ENCODE data around the gene HCRTR1.

The HCRTR1 gene

DNA sequence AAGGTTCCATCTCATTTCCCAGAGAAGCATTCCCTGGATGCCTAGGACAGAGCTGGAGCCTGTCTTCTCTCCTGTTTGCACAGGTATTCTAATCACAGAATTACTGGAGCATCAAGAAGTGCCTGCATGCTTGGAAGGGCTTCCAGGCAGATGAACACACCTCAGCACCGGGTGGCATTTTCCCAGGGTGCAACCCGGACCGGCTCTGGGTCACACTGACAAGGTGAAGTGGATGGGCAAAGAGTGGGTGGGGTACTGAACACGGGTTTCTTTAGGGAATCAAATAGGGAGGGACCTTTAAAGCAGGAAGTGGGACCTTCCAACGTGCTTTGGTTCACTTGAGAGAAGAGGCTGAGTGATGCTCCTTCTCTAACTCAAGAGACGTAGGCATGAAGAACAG is 34.3 kb downstream of the HCRTR1 start:
- peak; percentile 47 for DNase-seq

DNA sequence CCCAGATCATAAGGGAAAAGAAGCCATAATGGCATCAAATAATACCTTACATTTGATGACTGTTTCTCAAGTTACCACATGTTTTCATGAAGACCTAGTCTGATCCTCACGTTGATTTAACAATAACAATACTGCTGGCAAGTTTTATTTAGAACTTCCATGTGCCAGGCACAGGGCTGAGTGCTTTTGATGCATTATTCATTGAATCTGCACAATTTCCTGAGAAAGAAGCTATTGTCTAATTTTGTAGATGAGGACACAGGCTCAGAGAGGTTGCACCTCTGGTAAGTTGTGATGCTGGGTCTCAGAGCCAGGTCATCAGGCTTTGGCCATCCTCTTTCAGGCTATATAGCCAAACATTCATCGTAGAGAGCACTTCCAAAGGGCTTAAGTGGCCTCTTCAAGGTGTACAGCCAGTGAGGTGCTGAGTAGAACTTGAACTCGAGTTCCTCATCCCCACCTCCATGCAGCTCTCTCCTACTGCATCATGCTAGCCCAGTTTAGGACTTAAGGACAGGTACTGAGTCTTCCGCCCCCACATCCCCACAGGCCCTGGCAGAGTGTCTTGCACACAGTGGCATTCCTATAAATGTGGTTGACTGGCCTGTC is 35.5 kb downstream of the HCRTR1 start:
- no peak for DNase-seq

DNA sequence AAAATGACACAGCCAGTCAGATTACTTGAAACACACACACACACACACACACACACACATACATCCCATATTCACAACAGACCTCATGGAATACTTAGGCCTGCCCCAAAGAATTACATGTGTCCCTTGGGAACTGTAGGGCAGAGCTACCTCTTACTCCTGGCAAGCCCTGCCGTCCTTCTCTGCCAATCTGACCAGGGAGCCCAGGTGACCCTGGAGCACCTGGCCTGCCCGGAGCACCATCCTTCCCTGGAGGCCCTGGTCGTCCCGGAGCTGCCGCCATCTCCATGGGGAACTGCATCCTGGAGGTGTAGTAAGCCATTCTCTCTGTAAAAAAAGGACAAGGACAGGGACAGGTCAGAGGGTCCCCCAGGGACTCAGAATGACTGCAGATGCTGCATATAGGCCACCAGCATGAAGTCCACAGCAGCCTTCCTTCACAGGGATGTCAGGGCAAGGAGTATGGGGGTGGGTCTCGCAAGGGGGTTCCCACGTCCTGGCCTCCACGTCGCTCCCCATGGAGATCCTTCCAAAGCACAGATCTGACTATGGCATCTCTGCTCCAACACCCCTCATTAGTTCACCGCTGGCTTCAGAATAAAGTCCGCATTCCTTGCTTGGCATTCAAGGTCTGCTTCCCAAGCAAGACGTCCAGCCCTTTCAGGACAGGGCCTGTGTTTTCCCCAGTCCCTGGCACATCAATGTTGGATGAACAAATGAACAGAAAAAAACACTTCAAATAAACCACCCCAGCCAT is 36.4 kb downstream of the HCRTR1 start:
- no peak for DNase-seq

DNA sequence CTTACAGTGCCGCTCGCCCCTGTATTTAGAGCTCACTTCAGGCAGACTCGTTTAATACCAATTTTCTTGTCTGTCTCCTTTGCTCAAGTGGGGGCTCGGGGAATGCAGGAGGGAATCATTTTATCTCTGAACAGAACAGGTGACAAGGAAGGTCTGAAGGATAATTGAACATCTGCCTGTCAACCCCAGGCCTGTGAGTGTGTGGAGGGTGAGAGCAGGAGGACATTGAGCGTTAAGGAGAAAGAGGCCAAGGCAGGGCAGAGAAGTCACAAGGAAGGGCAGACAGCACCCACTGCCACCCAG is 36.9 kb downstream of the HCRTR1 start:
- no peak for DNase-seq

DNA sequence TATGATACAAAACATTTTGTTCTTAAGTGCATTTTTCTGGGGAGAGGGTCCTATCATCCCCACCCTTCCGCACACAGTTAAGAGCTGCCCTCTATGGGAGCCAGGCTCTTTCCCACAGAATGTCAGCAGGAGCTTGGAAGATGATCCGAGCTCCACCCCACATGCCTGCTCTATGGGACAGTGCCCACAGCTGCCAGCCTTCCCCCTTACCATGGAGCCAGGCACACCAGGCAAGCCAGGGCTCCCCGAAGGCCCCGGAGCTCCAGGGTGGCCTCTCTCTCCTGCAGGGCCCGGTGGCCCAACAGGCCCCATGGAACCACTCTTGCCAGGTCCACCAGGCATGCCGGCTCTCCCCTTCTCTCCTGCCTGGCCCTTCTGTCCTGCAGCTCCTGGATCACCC is 37.6 kb downstream of the HCRTR1 start:
- DNase-seq = no peak

DNA sequence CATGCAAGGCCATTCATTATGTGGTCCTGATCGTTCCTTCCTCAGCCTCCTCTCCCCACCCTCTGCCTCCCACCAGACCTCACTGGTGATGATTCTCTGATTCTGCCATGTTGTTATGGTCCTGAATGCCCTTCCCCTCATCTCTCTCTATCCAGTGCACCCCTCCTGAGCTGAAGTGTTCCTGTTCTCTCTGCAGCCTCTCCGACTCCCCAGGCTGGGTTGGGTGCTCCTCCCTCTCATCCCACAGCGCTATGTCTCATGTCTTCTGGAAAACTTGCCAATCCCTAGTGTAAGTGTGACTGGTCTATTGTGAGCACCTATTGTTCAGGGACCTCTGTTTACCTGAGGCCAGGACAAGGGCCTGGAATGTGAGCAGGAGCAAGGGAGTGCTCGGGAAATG is 38.3 kb downstream of the HCRTR1 start:
- DNase-seq = no peak

DNA sequence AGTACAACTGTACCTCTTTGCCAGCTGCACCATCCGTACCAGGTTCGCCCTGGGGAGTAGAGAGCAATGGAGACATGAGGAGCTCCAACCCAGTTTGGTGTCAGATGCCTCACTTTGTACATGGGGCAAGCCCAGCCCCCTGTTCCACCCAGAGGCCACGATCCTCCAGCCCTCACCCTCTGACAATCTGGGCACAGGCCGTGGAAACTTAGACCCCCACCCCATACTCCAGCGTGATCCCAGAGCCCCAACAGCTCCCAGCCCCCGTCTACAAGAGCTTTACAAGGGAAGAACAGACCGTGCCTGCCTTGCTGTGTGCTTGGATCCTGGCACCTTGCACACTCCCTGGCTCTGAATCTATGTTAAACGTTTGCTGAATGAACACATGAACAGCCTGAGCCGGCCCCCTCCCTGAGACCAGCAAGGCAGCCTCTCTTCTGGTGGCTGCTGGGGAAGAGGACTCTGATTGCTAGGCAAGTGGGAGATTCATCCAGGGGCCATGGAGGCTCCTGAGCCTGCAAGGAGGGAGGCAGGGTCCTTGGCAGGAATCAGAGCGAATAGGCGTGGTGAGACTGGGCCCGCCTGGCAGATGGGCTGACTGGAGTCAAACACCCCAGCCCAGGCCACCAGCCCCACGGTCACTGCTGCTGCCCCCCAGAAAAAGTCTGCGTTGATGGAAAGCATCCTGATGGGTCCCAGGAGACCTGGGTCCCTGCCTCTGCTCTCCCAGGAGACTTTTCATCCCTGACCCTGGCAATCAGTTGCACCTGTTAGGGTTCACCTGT is 39.7 kb downstream of the HCRTR1 start:
- no peak for DNase-seq

DNA sequence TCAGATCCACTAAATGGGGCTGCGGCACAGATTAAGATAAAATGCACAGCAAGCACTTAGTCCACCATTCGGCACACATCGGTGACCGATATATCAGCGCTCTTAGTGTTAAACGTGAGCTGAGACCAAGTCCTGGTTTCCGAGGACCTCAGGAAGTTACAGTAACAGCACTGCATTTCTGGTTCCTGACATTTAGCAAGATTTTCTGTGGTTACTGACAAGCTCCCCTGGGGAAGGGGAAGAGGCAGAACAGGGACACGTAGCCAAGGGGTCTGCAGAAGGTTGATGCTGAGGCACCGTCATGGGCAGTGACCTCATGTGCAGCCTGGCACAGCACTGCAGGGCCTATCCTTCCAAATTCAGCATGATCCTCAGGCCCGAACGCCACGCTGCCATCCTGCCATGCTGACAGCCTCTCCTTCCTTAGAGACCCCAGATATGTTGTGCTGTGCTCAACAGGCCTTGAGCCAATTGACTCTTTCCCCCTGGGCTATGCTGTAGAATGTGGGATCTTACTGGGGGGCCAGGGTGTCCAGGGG is 40.6 kb downstream of the HCRTR1 start:
- no peak for DNase-seq

DNA sequence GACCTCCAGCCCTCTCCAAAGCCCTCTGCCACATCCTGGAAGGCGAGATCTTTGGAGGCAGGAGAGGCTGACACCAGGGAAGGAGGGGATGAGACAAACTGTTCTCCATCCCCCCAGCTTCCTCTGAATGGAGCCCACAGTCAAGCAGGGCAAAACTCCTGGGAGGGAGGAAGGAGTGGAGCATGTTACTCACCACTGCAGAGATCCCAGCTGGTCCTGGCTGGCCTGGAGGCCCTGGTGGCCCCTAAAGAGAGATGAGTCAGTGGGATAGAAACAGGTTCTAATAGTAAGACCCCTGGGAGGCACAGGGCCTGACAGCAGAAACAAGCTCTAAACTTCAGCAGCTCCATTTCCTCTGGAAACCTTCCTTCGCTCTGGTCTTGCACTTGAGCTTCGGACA is 41.2 kb downstream of the HCRTR1 start:
- no peak for DNase-seq

DNA sequence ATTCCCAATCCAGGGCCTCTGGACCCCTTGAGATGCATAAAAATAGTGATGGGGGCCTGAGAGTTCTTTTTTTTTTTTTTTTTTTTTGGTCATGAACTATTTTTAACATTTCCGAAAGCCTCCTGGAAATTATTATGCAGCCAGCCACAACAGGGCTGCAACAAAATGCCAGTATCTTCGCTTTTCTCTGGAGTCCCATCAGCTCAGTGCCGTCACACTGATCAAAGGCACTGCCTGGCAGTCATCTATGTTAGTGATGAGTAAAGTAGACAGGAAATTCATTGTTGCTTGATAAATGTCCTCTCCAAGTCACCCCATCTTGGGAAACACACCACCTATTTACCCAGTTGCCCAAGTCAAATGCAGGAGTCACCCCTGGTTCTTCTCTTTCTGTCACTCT is 42.4 kb downstream of the HCRTR1 start:
- DNase-seq = no peak

DNA sequence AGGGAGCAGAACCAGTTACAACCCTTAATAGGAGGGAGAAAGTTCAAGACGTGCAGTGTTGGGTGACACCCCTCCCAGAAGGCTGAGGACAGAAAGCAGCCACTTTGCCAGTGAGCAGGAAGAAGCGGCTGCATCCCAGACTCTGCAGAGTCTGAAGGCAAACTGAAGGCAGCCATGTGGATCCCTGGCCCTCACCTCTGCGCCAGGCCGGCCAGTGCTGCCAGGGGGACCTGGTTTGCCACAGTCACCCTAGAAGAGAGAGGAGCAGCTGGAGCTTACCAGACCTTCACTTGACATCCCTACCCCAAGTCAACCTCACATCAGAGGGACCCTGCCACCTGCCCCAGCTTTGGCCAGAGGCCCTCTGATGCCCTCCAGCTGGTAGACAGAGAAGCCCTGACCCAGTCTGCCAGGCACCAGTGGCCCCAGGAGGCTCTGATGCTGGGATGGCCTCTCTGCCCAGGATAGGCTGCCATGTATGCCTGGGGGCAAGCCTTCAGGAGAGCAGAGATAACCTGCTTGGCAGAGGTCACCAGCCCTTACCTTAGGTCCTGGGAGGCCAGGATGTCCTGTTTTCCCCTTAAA is 43.5 kb downstream of the HCRTR1 start:
- no peak for DNase-seq

DNA sequence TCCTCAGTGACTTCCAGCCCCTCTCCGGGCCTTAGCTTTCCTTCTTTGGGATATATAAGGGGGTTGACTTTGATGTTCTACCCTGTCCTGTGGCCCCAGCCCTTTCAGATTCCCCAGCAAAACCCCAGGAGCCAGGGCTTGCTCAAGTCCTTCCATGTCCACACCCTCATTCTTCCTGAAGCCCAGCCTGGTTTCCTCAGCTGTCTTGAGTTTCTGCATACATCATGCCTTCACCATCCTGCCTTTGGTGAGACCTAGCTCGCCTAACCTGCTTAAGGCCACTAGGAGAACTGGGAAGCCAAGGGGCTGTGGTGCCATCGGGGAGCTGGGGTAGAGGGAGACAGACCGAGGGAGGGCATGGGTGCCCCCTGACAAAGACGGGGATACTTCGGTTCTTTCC is 44.4 kb downstream of the HCRTR1 start:
- no peak for DNase-seq

DNA sequence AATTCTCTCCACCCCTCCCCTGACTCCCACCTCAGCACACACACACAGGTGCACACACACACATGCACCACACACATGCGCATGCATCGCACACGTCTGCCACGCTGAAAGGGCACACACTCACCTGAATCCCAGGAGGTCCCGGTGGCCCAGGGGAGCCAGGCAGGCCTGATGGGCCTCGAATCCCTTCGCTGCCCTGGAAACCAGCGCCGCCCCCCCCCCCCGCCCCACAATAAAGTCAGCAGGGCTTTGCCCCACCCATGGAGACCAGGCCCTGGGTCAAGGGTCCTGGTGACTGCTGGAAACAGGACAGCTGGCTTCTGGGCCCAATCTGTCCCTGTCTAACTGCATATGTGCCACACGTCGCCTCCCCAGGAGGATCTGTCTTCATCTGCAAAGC is 45.0 kb downstream of the HCRTR1 start:
- no peak for DNase-seq

DNA sequence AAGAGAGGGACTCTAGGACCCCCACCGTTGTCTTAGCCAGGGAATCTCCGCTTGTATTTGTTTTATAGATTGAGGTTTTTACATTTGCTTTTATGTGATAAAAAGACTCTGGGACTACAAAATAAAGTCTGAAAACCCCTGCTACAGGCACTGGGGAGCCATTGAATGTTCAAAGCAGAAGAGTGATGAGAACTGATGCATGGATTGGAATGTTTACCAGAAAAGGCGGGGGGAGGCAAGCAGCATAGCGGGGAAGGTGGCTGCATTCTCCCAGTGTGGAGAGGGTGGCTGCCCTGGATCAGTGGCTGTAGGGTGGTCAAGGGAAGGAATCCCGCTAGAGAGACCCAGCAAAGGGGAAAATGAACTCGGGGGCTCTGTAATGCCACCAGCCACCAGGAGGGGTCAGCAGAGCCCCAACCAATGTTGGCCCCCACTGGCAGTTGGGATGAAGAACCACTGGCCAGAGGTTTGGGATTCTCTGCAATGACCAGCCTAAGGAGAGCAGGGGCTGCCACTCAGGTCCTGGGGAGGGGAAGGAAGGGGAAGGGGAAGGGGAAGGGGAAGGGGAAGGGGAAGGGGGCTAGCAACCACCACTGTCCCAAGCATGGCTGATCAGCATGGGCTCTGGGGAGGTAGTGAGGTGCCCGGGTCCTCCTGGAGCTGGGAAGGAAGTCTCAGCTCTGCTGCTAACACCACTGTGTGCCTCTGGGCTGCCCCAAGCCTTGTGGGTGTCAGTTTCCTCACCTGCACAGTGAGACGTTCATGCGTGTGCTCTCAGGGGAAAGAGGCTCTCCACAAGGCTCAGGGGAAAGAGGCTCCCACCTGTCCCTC is 46.3 kb downstream of the HCRTR1 start:
- DNase-seq = peak; percentile 72

DNA sequence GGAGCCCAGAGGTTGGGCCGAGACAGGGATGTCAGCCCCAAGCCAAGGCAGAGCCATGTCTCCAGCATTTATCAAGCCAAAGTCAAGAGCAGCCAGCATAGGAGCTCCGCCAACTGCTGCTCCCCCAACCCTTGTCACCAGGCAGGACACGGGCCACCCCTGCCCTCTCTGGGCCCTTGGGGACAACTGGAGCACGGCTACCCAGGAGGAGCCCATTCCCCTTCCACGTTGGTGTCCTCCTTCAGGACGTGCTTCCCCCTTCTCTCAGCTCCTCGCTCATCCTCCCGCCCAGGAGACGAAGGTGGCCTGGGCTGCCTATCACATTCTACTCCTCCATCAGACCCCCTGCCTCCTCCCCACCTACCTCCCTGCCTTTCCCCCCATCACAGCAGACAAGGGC is 47.0 kb downstream of the HCRTR1 start:
- DNase-seq = no peak

DNA sequence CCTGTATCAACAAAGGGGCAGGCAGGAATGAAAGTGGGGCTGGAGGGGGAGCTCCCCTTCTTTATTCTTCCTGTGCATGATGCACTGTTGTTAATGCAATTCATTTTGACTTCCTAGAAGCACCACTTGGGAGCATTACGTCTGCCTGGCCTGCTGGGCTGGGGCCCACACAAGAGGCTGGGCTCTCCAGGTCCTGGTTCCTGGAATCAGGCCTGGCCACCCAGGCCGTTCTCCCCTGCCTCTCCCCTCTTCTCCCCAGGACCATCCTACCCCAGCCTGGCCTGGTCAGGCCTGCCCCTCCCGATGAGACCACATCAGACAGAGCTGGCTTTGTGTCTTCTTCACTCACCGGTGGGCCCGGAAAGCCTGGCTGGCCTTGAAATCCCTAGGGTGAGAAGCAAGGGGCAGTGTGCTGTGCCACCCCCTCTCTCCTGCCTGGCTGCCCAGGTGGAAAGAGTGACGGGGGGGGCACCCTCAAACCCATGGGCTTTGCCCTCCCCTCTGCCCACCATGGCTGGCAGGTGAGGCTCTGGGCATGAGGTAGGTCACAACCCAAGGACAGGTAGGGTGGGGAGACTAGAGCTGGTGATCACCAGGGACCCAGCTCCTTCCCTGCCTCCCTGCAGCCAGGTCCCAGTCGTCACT is 47.9 kb downstream of the HCRTR1 start:
- no peak for DNase-seq

DNA sequence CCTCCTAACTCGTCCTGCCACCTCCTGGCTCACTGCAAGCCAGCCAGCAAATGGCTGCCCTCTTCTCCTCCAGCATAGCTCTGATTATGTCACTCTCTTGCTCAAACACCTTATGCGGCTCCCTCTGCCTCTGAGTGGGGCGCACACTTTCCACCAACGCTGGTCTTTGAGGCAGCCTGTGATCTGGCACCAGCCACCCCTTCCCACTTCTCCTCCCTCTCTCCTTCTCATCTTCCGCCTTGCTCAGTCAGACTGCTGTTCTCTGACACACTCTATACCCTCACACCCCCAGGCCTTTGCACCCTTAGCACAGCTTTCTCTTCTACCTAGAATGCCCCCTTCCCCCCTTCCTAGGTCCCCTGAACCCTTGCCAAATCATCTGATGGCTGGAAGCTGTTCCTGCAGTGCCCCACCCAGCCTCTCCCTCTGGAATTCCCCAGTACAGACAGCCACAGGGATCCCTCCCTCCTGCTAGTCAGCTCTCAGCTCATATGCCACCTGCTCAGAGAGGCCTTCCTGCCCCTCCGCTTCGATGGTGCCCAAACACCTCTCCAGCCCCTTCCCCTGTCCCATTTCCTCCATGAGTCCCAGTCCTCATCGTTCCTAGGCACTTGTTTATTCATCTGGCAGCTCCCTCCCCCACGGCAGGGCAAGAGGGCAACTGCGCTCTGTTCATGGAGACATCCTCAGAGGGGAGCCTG is 48.9 kb downstream of the HCRTR1 start:
- DNase-seq = peak; percentile 81

DNA sequence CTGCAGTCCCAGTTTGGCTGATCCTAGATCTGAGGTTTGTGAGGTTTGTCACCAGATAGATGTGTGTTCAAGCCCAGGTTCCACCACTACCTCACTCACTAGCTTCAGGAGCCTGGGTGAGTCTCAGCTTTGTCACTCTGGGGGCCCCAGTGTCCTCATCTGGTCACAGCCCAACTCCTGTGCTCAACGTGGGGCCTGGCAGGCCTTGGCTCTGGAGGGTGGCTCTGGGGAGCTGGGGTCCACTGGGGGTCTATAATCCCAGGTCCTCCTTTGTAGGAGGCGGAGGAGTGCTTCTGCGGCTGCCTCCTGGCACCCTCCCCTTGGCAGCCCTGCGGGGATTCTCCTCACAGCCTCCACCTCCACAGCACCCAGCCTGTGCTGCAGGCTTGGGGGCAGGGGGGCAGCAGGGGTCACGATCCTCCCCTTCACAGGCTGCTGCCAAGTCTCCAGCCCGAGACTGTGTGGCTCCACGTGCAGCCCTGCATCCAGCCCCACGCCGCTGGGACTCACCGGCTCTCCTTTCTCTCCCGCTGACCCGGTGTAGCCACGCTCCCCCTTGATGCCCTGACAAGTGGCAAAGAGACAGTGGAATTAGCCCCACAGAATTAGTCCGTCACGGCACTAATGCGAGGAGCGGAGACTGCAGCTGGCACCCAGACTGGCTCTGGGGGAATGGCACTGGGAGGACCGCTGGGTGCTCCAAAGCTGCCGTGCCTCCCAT is 49.7 kb downstream of the HCRTR1 start:
- no peak for DNase-seq

DNA sequence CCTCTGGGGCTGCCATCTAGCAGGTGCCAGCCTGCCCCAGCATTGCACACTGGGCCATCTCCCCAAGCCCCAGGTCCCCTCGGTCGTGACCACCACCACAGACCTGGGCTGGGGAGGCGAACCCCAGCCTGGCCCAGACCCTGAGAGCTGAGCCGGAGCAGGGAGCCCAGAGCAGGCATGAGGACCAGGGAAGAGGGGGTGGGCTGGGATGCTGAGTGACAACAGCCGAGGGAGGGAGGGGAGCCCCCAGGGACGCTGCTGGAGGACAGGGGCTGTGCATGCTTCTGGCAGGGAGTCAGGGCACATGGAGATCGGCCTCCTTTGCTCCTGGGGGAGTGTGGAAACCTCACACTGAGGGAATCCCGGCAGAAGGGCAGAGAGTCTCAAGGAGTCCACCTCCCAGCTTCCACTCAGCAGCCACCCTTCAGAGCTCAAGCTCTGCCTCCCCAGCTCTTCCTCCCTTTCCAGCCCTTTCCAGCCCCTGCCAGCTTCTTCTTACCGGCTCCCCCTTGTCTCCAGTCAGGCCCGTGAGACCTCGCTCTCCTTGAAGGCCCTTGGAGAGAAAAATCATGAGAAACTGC is 50.9 kb downstream of the HCRTR1 start:
- peak; percentile 37 for DNase-seq

DNA sequence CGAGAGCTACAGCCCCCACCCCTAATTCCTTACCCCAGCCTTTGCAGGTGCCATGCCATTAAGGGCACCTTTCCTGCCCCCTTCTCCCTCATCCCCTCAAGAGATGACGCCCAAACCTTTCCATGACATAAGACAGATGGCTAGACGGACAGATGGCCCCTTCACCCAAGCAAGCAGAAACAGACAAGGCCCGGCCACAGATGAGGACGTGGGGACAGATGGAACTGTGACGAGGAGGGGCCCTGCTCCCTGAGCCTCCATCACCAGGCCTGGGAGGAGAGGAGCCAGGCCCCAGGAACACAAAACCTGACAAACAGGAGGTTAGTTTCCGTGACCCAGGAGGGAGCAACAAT is 51.9 kb downstream of the HCRTR1 start:
- DNase-seq = no peak
